Heart left ventricle (tissue), 13 donors: ENCODE measurements around the gene HOXA1.

Experiments
- POLR2A ChIP-seq, 2 donors: fragments of 450-650 bp; IDR thresholded peaks; one replicate each; pipeline ENCODE4 v1.6.1; 2017; ENCODE audit warnings: antibody characterized with exemption in 2 of 2, mild to moderate bottlenecking in 2 of 2, moderate library complexity in 2 of 2
- TF ChIP-seq, protein P1 (sequence below), 12 donors: fragments of 200-600 bp; sonication (generic) in 4 of 12; IDR thresholded peaks; one replicate each; pipeline versions ENCODE4 v1.5.0 to v1.8.0; 2018 to 2022; ENCODE audit warnings: antibody characterized with exemption in 12 of 12, mild to moderate bottlenecking in 5 of 12
- donor health status: ischemic (EF 13 %, LVEDD 7.1; RV severe dilation, severe dysfunction).
- donor health status: DM: no; HTN: yes; CAD: no.
- donor health status: DM: no; HTN: no; CAD: no.
- donor health status: ischemic (EF 25% LVEDD 6.9; RV normal size, moderate dysfunction).
- donor health status: ischemic (EF 25% LVEDD 5.7; RV mildly dilated, moderate dysfunction).
- donor health status: ischemic (EF 35%, LVEDD 5.7; RV mildly dilated, moderate dysfunction).
- donor health status: nonischemic (EF 11% LVEDD 7.7; RV severe dilation, severe dysfunction).
- donor health status: DM: yes; HTN: yes; CAD: no.
- donor health status: PGD.
- donor health status: ischemic (EF 29% LVEDD 5.4; RV normal size, mild dysfunction).
- donor health status: nonischemic (EF 23%, LVEDD 6.1; RV moderate dilation, normal function).

DNA sequence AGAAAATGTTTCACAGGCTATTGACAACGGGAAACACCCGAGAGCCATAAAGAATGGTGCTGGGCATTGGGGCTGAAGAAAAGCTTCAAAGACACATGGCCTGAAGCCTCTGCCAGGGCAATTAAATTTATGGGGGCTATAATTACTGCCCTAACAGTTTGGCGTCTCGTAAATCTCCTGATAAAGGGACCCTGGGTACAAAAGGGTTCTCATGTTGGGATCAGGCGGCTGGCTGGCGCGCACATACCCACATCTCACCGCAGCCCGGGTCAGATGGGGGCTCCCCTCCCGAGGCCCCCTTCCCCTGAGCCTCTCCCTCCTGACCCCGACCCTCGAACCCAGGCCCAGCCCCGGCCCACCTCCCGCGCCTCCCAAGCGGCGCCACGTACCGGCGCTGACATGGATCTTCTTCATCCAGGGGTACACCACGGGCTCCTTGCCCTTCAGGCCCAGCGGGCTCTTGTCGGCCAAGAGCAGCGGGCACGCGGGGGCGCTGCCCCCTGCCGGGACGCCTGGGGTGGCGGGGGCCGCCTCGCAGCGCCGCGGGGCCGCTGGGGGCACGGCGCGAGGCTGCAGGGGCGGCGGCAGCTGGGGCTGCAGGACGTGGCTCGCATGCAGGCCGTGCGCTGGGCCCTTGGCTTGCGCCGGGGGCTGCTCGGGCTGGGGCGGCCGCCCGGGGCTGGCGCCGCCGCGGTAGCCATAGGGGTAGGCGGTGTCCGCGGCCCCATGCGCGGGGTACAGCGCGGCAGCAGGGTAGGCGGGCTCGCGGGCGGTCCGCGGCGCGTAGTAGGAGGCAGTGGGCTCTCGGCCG is 34.1 kb upstream of the HOXA1 start:
- TF ChIP-seq, protein P1, sequence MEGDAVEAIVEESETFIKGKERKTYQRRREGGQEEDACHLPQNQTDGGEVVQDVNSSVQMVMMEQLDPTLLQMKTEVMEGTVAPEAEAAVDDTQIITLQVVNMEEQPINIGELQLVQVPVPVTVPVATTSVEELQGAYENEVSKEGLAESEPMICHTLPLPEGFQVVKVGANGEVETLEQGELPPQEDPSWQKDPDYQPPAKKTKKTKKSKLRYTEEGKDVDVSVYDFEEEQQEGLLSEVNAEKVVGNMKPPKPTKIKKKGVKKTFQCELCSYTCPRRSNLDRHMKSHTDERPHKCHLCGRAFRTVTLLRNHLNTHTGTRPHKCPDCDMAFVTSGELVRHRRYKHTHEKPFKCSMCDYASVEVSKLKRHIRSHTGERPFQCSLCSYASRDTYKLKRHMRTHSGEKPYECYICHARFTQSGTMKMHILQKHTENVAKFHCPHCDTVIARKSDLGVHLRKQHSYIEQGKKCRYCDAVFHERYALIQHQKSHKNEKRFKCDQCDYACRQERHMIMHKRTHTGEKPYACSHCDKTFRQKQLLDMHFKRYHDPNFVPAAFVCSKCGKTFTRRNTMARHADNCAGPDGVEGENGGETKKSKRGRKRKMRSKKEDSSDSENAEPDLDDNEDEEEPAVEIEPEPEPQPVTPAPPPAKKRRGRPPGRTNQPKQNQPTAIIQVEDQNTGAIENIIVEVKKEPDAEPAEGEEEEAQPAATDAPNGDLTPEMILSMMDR (IDR thresholded peaks at IDR 0.05): peak in 3 of 12 donors; percentile 12 to 33 (median 16)
- TF ChIP-seq POLR2A (IDR thresholded peaks at IDR 0.05): no peak
